NB4 (cell line): ENCODE results near the gene KLHL1.

Source experiments
- CTCF ChIP-seq: IDR thresholded peaks from one replicate; pipeline ENCODE4 v1.5.1; 2012; ENCODE audit warnings: low read depth, low read length
- POLR2A ChIP-seq: IDR thresholded peaks from 2 replicates; pipeline ENCODE4 v1.6.1; 2011; ENCODE audit warnings: mild to moderate bottlenecking; ENCODE audit not compliant: insufficient read length; ENCODE audit errors: extremely low read depth

GRCh38 chr13:69999875-70000274, 108.4 kb downstream of the KLHL1 start:
- TF ChIP-seq CTCF (no peak), POLR2A (no peak)
